Testis (tissue), 3 donors: ENCODE measurements around the gene ZNF555. TPM values are rescaled to one million over a fixed set of nuclear protein-coding genes. Genes with fewer than 3 reads are reported as not detected.

Source experiments
- DNase-seq: peaks from one replicate; pipeline ENCODE4 v3.0.0-alpha.2; 2019
- H3K27ac ChIP-seq, 2 donors: fragments of 200-600 bp; sonication (generic); one replicate each; pipeline ENCODE4 v1.5.1; 2019
- H3K27me3 ChIP-seq: fragments of 200-600 bp; sonication (generic); one replicate; pipeline ENCODE4 v1.5.1; 2019
- H3K36me3 ChIP-seq: fragments of 200-600 bp; sonication (generic); one replicate; pipeline ENCODE4 v1.5.1; 2017; ENCODE audit warnings: low read depth; ENCODE audit errors: missing control alignments
- H3K4me1 ChIP-seq: fragments of 200-600 bp; sonication (generic); one replicate; pipeline ENCODE4 v1.5.1; 2019
- H3K4me3 ChIP-seq, 2 donors: fragments of 200-600 bp; sonication (generic); one replicate each; pipeline ENCODE4 v1.5.1; 2017 to 2019
- H3K9me3 ChIP-seq: fragments of 200-600 bp; sonication (generic); one replicate; pipeline ENCODE4 v1.5.1; 2017
- CTCF ChIP-seq, 3 experiments: fragments of 450-650 bp in 2 of 3; fragments of 200-600 bp in 1 of 3; sonication (generic) in 1 of 3; IDR thresholded peaks; one replicate each; pipeline ENCODE4 v1.5.1; 2016 to 2019; ENCODE audit warnings: antibody characterized with exemption in 3 of 3, mild to moderate bottlenecking in 2 of 3, moderate library complexity in 1 of 3
- POLR2A ChIP-seq: fragments of 450-650 bp; IDR thresholded peaks from one replicate; pipeline ENCODE4 v1.6.1; 2017; ENCODE audit warnings: antibody characterized with exemption, mild to moderate bottlenecking, moderate library complexity
- WGBS, 2 donors: methylation state at CpG; one replicate each; pipeline ENCODE4 v1.1.5; 2018; 5-methylcytosine and 5-hydroxymethylcytosine counted together
- intact Hi-C: fragments of 100-400 bp; cut with DNase I; formaldehyde crosslinking; loops from one replicate; pipeline ENCODE4 v1.15.1; 2023; ENCODE audit warnings: low total_unique reads
- polyA plus RNA-seq: library from polyadenylated mRNA; stranded (reverse); fragments of 350-450 nt; fragmentation: Illumina TruSeq; extraction: RNeasy Lipid Tissue Mini Kit (QIAGEN cat#74804); gene quantifications from one replicate; pipeline ENCODE4 v1.2.3, GENCODE V29; 2014; ENCODE audit warnings: low read depth, low replicate concordance; ENCODE audit not compliant: insufficient read depth
- total RNA-seq, 2 donors: library from RNA; depleted of rRNA; stranded (reverse); fragments of >200 nt; gene quantifications; one replicate each; pipeline ENCODE4 v1.2.3, GENCODE V29; 2016

Gene ZNF555
- total and polyA plus RNA-seq, 3 donors from 2014 or later: 7.1 to 8.5 (median 7.2) TPM

- TF ChIP-seq CTCF (IDR thresholded peaks at IDR 0.05) (no peak), POLR2A (no peak)
- Histone ChIP-seq H3K4me1 (peaks cover 4% of the 10 kb centered on the region), H3K36me3 (no peaks in the 10 kb centered on the region), H3K4me3 (no peak overlapping the region), H3K27ac (no peak overlapping the region), H3K27me3 (no peaks in the 10 kb centered on the region), H3K9me3 (no peaks in the 10 kb centered on the region)
- no peak for DNase-seq
- intact Hi-C loops: no loop called here
- 81 to 88% methylated on average over 4 of the region's 4 CpGs for WGBS, 2 donors
These were observed 3.8 kb upstream of the ZNF555 start for GRCh38 chr19:2837430-2837829.

GRCh38 chr19:2841855-2842574 lies 740 bp downstream of the ZNF555 start:
- H3K9me3 ChIP-seq: no peaks in the 10 kb centered on the region
- peak overlapping the region in 1 of 2 donors; percentile 83 for H3K27ac ChIP-seq
- intact Hi-C loops: no loop called here
- 6 to 10% methylated on average over 13 to 21 of the region's 62 CpGs for WGBS, 2 donors
- TF ChIP-seq POLR2A (no peak), CTCF (IDR thresholded peaks at IDR 0.05) (no peak)
- no peaks in the 10 kb centered on the region for H3K27me3 ChIP-seq
- no peak for DNase-seq
- H3K4me1 ChIP-seq: peaks cover 4% of the 10 kb centered on the region
- no peaks in the 10 kb centered on the region for H3K36me3 ChIP-seq
- peak overlapping the region; percentile 70 to 93 for H3K4me3 ChIP-seq

- Histone ChIP-seq H3K4me1 (peaks cover 4% of the 10 kb centered on the region), H3K27me3 (no peaks in the 10 kb centered on the region), H3K27ac (no peak overlapping the region), H3K4me3 (no peak overlapping the region), H3K9me3 (no peaks in the 10 kb centered on the region), H3K36me3 (no peaks in the 10 kb centered on the region)
- DNase-seq: no peak
- WGBS, 2 donors: 94 to 97% methylated on average over 2 of the region's 2 CpGs
- no peak for TF ChIP-seq CTCF (IDR thresholded peaks at IDR 0.05)
- TF ChIP-seq POLR2A: no peak
- intact Hi-C loops: no loop called here
These were observed 3.8 kb downstream of the ZNF555 start for GRCh38 chr19:2845107-2845506.

GRCh38 chr19:2846180-2846894 lies 5.1 kb downstream of the ZNF555 start:
- intact Hi-C loops: no loop called here
- no peaks in the 10 kb centered on the region for H3K36me3 ChIP-seq
- TF ChIP-seq CTCF (IDR thresholded peaks at IDR 0.05) (no peak), POLR2A (no peak)
- peaks cover 4% of the 10 kb centered on the region for H3K4me1 ChIP-seq
- no peak for DNase-seq
- no peaks in the 10 kb centered on the region for H3K27me3 ChIP-seq
- no peaks in the 10 kb centered on the region for H3K9me3 ChIP-seq
- H3K27ac ChIP-seq: no peak overlapping the region
- no peak overlapping the region for H3K4me3 ChIP-seq
- WGBS, 2 donors: 80 to 86% methylated on average over 13 of the region's 13 CpGs
